Ascending aorta (tissue), 2 donors: ENCODE measurements around the gene HSD17B11. TPM values are rescaled to one million over a fixed set of nuclear protein-coding genes. Genes with fewer than 3 reads are reported as not detected.

Experiments
- DNase-seq, 2 donors: peaks; one replicate each; pipeline ENCODE4 v3.0.0-alpha.2; 2019; ENCODE audit warnings: low spot score in 2 of 2
- H3K27ac ChIP-seq, 2 donors: fragments of 200-600 bp; sonication (generic); one replicate each; pipeline ENCODE4 v1.5.1; 2016 to 2017; ENCODE audit warnings: mild to moderate bottlenecking in 1 of 2
- H3K27me3 ChIP-seq: fragments of 200-600 bp; sonication (generic); one replicate; pipeline ENCODE4 v1.5.1; 2017
- H3K36me3 ChIP-seq, 2 donors: fragments of 200-600 bp; sonication (generic); one replicate each; pipeline ENCODE4 v1.5.1; 2016
- H3K4me1 ChIP-seq, 2 donors: fragments of 200-600 bp; sonication (generic); one replicate each; pipeline ENCODE4 v1.5.1; 2016 to 2017; ENCODE audit warnings: mild to moderate bottlenecking in 1 of 2
- H3K4me3 ChIP-seq, 2 donors: fragments of 200-600 bp; sonication (generic); one replicate each; pipeline ENCODE4 v1.5.1; 2016 to 2017; ENCODE audit warnings: mild to moderate bottlenecking in 1 of 2
- H3K9me3 ChIP-seq, 2 donors: fragments of 200-600 bp; sonication (generic); one replicate each; pipeline ENCODE4 v1.5.1; 2016
- CTCF ChIP-seq, 3 experiments: fragments of 200-600 bp in 2 of 3; fragments of 450-650 bp in 1 of 3; sonication (generic) in 2 of 3; IDR thresholded peaks; one replicate each; pipeline ENCODE4 v1.5.1; 2016 to 2019; ENCODE audit warnings: antibody characterized with exemption in 3 of 3, mild to moderate bottlenecking in 1 of 3, moderate library complexity in 1 of 3
- intact Hi-C: fragments of 100-400 bp; cut with DNase I; formaldehyde crosslinking; loops from one replicate; pipeline ENCODE4 v1.15.1; 2023
- total RNA-seq: library from RNA; depleted of rRNA; stranded (reverse); fragments of >200 nt; gene quantifications from one replicate; pipeline ENCODE4 v1.1.0, GENCODE V29; 2016

The HSD17B11 gene
- total RNA-seq, 1 donor from 2014 or later: 29.8 TPM

DNA sequence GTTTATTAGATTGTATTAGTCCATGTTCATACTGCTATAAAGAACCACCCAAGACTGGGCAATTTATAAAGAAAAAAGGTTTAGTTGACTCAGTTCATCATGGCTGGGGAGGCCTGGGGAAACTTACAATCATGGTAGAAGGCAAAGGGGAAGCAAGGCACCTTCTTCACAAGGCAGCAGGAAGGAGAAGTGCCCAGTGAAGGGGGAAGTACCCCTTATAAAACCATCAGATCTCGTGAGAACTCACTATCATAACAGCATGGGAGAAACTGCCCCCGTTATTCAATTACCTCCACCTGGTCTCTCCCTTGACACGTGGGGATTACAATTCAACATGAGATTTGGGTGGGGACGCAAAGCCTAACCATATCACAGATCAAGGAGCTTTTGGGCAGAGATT is 60.2 kb downstream of the HSD17B11 start:
- TF ChIP-seq CTCF (IDR thresholded peaks at IDR 0.05): no peak
- no peaks in the 10 kb centered on the region for H3K27me3 ChIP-seq
- intact Hi-C loops: no loop called here
- DNase-seq: no peak
- no peak overlapping the region for H3K27ac ChIP-seq
- H3K36me3 ChIP-seq: peaks cover 0 to 19% of the 10 kb centered on the region in 2 donors
- peaks cover 5 to 17% of the 10 kb centered on the region in 2 donors for H3K9me3 ChIP-seq
- H3K4me3 ChIP-seq: no peak overlapping the region
- H3K4me1 ChIP-seq: no peaks in the 10 kb centered on the region

DNA sequence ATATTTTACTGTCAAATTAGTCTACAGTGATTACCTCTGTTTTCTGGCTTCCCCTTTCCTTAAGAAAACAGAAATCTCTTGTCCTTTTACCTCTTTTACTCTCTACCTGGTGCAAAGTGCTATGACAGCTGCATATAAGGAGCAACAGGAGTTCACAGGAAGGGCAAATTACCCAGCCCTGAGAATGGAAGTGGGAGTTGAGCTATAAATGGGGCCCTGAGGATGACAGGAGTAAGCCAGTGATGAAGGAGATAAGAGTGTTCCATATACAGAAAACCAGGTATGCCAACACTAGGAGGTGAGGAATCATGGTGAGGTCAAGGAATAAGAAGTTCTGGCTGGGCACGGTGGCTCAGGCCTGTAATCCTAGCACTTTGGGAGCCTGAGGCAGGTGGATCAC is 63.9 kb downstream of the HSD17B11 start:
- Histone ChIP-seq H3K36me3 (no peaks in the 10 kb centered on the region), H3K27ac (no peak overlapping the region), H3K4me3 (no peak overlapping the region), H3K9me3 (no peaks in the 10 kb centered on the region), H3K27me3 (no peaks in the 10 kb centered on the region), H3K4me1 (no peaks in the 10 kb centered on the region)
- intact Hi-C loops: no loop called here
- no peak for TF ChIP-seq CTCF (IDR thresholded peaks at IDR 0.05)
- no peak for DNase-seq

- Histone ChIP-seq H3K36me3 (no peaks in the 10 kb centered on the region), H3K4me3 (no peak overlapping the region), H3K27me3 (no peaks in the 10 kb centered on the region), H3K4me1 (no peaks in the 10 kb centered on the region), H3K9me3 (no peaks in the 10 kb centered on the region), H3K27ac (no peak overlapping the region)
- no peak for DNase-seq
- intact Hi-C loops: no loop called here
- no peak for TF ChIP-seq CTCF (IDR thresholded peaks at IDR 0.05)
These were observed 64.5 kb downstream of the HSD17B11 start for GRCh38 chr4:87326460-87326859.

DNA sequence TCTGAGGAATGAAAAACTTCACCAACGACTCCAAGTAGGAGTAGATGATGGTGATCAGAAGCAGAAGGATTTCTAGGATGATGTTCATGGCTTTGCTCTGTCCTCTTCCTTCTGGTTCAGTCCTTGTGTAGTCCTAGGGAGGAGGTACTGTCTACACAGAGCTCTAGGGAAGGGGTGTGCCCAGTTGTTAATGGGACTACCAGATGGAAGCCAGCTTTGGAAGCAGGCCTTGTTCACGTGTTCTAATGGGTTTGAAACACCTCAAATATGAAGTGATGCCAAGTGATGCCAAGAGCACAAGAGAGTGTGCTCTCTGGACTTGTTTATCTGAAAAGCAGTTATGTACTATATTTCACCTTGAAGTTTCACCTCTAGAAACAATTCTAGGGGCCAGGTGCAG is 68.2 kb downstream of the HSD17B11 start, which contains the start of gene HSD17B13:
Gene HSD17B13, minus strand, starts transcription at position 129 of the 400 bp plus-strand sequence. Its CDS starts 41 bp downstream, at position 88.
- no peak for TF ChIP-seq CTCF (IDR thresholded peaks at IDR 0.05)
- Histone ChIP-seq H3K4me1 (no peaks in the 10 kb centered on the region), H3K9me3 (no peaks in the 10 kb centered on the region), H3K4me3 (no peak within 1 kb of the TSS), H3K27me3 (no peaks in the 10 kb centered on the region), H3K36me3 (no peaks in the 10 kb centered on the region), H3K27ac (no peak within 1 kb of the TSS)
- no peak for DNase-seq
- intact Hi-C loops: no loop called here

GRCh38 chr4:87321888-87322287 is 69.1 kb downstream of the HSD17B11 start:
- no peak for TF ChIP-seq CTCF (IDR thresholded peaks at IDR 0.05)
- intact Hi-C loops: no loop called here
- no peaks in the 10 kb centered on the region for H3K9me3 ChIP-seq
- DNase-seq: no peak
- no peaks in the 10 kb centered on the region for H3K36me3 ChIP-seq
- no peaks in the 10 kb centered on the region for H3K27me3 ChIP-seq
- H3K4me1 ChIP-seq: no peaks in the 10 kb centered on the region
- no peak overlapping the region for H3K27ac ChIP-seq
- H3K4me3 ChIP-seq: no peak overlapping the region

DNA sequence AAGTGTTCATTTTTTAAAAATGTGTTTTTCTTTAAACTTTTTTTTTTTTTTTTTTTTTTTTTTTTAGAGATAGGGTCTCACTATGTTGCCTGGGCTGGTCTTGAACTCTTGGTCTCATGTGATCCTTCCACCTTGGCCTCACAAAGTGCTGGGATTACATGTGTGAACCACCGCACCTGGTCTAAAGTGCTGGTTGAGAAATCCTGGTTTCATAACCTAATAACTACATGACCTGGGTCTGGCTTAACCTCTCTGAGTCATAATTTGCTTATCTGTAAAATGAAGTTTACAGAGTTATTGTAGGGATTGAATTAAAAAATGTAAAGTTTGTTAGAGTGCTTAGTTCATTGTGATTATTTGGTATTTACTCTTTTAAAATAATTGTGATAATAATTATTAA is 73.5 kb downstream of the HSD17B11 start:
- TF ChIP-seq CTCF (IDR thresholded peaks at IDR 0.05): no peak
- Histone ChIP-seq H3K4me1 (no peaks in the 10 kb centered on the region), H3K9me3 (no peaks in the 10 kb centered on the region), H3K4me3 (no peak overlapping the region), H3K36me3 (no peaks in the 10 kb centered on the region), H3K27me3 (no peaks in the 10 kb centered on the region), H3K27ac (no peak overlapping the region)
- no peak for DNase-seq
- intact Hi-C loops: no loop called here
